Stimulated activated CD8-positive, alpha-beta memory T cell treated with anti-CD3 and anti-CD28 coated beads, Interleukin-4, amount 100 ng/mL, for 1 hour (primary cell): ENCODE results near the gene IQGAP3.

Source experiments
- DNase-seq, 2 donors: peaks; one replicate each; pipeline ENCODE4 v3.0.0-alpha.2; 2020; ENCODE audit warnings: low read depth in 2 of 2, low spot score in 1 of 2

The IQGAP3 gene

GRCh38 chr1:156484480-156485058 is 87.8 kb downstream of the IQGAP3 start:
- no peak for DNase-seq

GRCh38 chr1:156483397-156483796 is 89.0 kb downstream of the IQGAP3 start:
- DNase-seq: no peak

GRCh38 chr1:156482276-156482675 is 90.1 kb downstream of the IQGAP3 start:
- DNase-seq: no peak

GRCh38 chr1:156481527-156481926 is 90.8 kb downstream of the IQGAP3 start:
- DNase-seq: no peak

- peak; percentile 64 to 66 for DNase-seq
These were observed 91.8 kb downstream of the IQGAP3 start for GRCh38 chr1:156480411-156481192.

- no peak for DNase-seq
These were observed 92.4 kb downstream of the IQGAP3 start for GRCh38 chr1:156480016-156480370.

GRCh38 chr1:156479093-156480015 is 93.0 kb downstream of the IQGAP3 start:
- DNase-seq: no peak

- no peak for DNase-seq
These were observed 94.1 kb downstream of the IQGAP3 start for GRCh38 chr1:156478250-156478627.

GRCh38 chr1:156477526-156478249 is 94.7 kb downstream of the IQGAP3 start:
- no peak for DNase-seq

- no peak for DNase-seq
These were observed 95.7 kb downstream of the IQGAP3 start for GRCh38 chr1:156476501-156477298.

- DNase-seq: no peak
These were observed 96.5 kb downstream of the IQGAP3 start for GRCh38 chr1:156475568-156476500.
